Adrenal gland (tissue), 12 donors: ENCODE results near the gene ORM2. TPM values are rescaled to one million over a fixed set of nuclear protein-coding genes. Genes with fewer than 3 reads are reported as not detected.

Experiments used
- DNase-seq, 7 donors: peaks; one replicate each; pipeline ENCODE4 v3.0.0-alpha.2; 2019 to 2020
- H3K27ac ChIP-seq, 5 donors: fragments of 200-600 bp; sonication (generic) in 4 of 5; 1 replicate in 3 of 5; 2 replicates in 2 of 5; pipeline versions ENCODE4 v1.5.1 to v1.8.0; 2016 to 2020; ENCODE audit warnings: mild to moderate bottlenecking in 1 of 5
- H3K27me3 ChIP-seq: fragments of 200-600 bp; 2 replicates; pipeline ENCODE4 v1.8.0; 2021
- H3K36me3 ChIP-seq, 2 donors: fragments of 200-600 bp; replicated peaks in 1 of 2; 1 replicate in 1 of 2; 2 replicates in 1 of 2; pipeline versions ENCODE4 v1.5.1 to v1.8.0; 2018 to 2022
- H3K4me1 ChIP-seq, 2 donors: fragments of 200-600 bp; replicated peaks in 1 of 2; 1 replicate in 1 of 2; 2 replicates in 1 of 2; pipeline versions ENCODE4 v1.5.1 to v1.8.0; 2018 to 2021
- H3K4me3 ChIP-seq, 4 donors: fragments of 200-600 bp; sonication (generic) in 3 of 4; one replicate each; pipeline ENCODE4 v1.5.1; 2016 to 2018
- H3K9me3 ChIP-seq, 3 donors: fragments of 200-600 bp; sonication (generic) in 1 of 3; replicated peaks in 1 of 3; 1 replicate in 2 of 3; 2 replicates in 1 of 3; pipeline versions ENCODE4 v1.5.1 to v1.8.0; 2016 to 2021
- CTCF ChIP-seq, 6 experiments: fragments of 450-650 bp in 4 of 6; fragments of 200-600 bp in 2 of 6; sonication (generic) in 1 of 6; IDR thresholded peaks; 1 replicate in 5 of 6; 2 replicates in 1 of 6; pipeline versions ENCODE4 v1.5.1 to v1.8.0; 2016 to 2021; ENCODE audit warnings: antibody characterized with exemption in 6 of 6, mild to moderate bottlenecking in 2 of 6, moderate library complexity in 1 of 6
- POLR2A ChIP-seq, 2 donors: fragments of 450-650 bp; IDR thresholded peaks; one replicate each; pipeline ENCODE4 v1.6.1; 2017; ENCODE audit warnings: antibody characterized with exemption in 2 of 2, mild to moderate bottlenecking in 2 of 2, moderate library complexity in 1 of 2
- WGBS, 4 donors: extraction: QIAGEN DNeasy Blood & Tissue Kit in 2 of 4; methylation state at CpG; one replicate each; pipeline versions ENCODE4 v1.1.5 to v1.1.7; 2013 to 2017; 5-methylcytosine and 5-hydroxymethylcytosine counted together
- intact Hi-C, 2 donors: fragments of 100-400 bp; cut with DNase I; formaldehyde crosslinking; loops; one replicate each; pipeline versions ENCODE4 v1.14.1 to v1.15.0; 2022 to 2023
- polyA plus RNA-seq, 3 donors: library from polyadenylated mRNA; stranded (reverse); fragments of 200-250 nt in 2 of 3; fragments of 350-450 nt in 1 of 3; fragmentation: Illumina TruSeq in 1 of 3; extraction: RNeasy Lipid Tissue Mini Kit (QIAGEN cat#74804) in 1 of 3; gene quantifications; one replicate each; pipeline ENCODE4 v1.2.3, GENCODE V29; 2013 to 2014
- total RNA-seq, 9 donors: library from RNA; depleted of rRNA in 4 of 9; stranded (reverse); fragments of >200 nt in 4 of 9; fragments of 120-200 nt in 1 of 9; fragmentation: NEBNext Ultra II Directional in 1 of 9; extraction: Animal tissue kit (Norgen Biotek cat#: 25700) in 1 of 9; gene quantifications; one replicate each; pipeline versions ENCODE4 v1.1.0 to v1.2.4, GENCODE V29; 2013 to 2023
- donor health status: healthy with polysubstance abuse.
- donor health status: Bipolar disorder and iron deficiency.
- donor health status: DM: yes; HTN: yes; CAD: no.
- donor health status: DM: no; HTN: no; CAD: no.
- donor health status: DM: no; HTN: no; CAD: no.
- donor health status: DM: yes; HTN: yes; CAD: no.

The ORM2 gene
- total and polyA plus RNA-seq, 12 donors: 0.60 to 16.2 (median 1.8) TPM; not detected in 3

GRCh38 chr9:114313186-114313585, 16.5 kb upstream of the ORM2 start:
- H3K27ac ChIP-seq: no peak overlapping the region
- H3K27me3 ChIP-seq: no peaks in the 10 kb centered on the region
- peaks cover 0 to 5% of the 10 kb centered on the region in 2 donors for H3K36me3 ChIP-seq
- peak in 2 of 7 donors; percentile 0 to 4 for DNase-seq
- H3K9me3 ChIP-seq: no peaks in the 10 kb centered on the region
- intact Hi-C loops: no loop called here
- TF ChIP-seq POLR2A (IDR thresholded peaks at IDR 0.05): no peak
- no peak overlapping the region for H3K4me3 ChIP-seq
- no peaks in the 10 kb centered on the region for H3K4me1 ChIP-seq
- 86 to 90% (median 88%) methylated on average over 8 of the region's 8 CpGs for WGBS, 4 donors

GRCh38 chr9:114314256-114314867, 15.3 kb upstream of the ORM2 start:
- Histone ChIP-seq H3K4me1 (no peaks in the 10 kb centered on the region), H3K9me3 (no peaks in the 10 kb centered on the region), H3K27me3 (no peaks in the 10 kb centered on the region), H3K4me3 (no peak overlapping the region), H3K27ac (no peak overlapping the region), H3K36me3 (no peaks in the 10 kb centered on the region)
- intact Hi-C loops: no loop called here
- peak in 4 of 7 donors; percentile 1 to 25 (median 6) for DNase-seq
- 81 to 85% (median 84%) methylated on average over 7 of the region's 7 CpGs for WGBS, 4 donors
- no peak for TF ChIP-seq POLR2A (IDR thresholded peaks at IDR 0.05)
- no peak for TF ChIP-seq CTCF (IDR thresholded peaks at IDR 0.05)

GRCh38 chr9:114314881-114315722, 14.6 kb upstream of the ORM2 start:
- TF ChIP-seq POLR2A (IDR thresholded peaks at IDR 0.05): no peak
- no peak for TF ChIP-seq CTCF (IDR thresholded peaks at IDR 0.05)
- 83 to 88% (median 84%) methylated on average over 8 of the region's 8 CpGs for WGBS, 4 donors
- no peaks in the 10 kb centered on the region for H3K9me3 ChIP-seq
- intact Hi-C loops: no loop called here
- H3K4me1 ChIP-seq: no peaks in the 10 kb centered on the region
- DNase-seq: peak in 6 of 7 donors; percentile 8 to 44 (median 22)
- H3K27ac ChIP-seq: no peak overlapping the region
- H3K36me3 ChIP-seq: no peaks in the 10 kb centered on the region
- no peaks in the 10 kb centered on the region for H3K27me3 ChIP-seq
- no peak overlapping the region for H3K4me3 ChIP-seq

- peak in 3 of 7 donors; percentile 2 to 12 (median 2) for DNase-seq
- WGBS, 4 donors: 78 to 87% (median 80%) methylated on average over 8 of the region's 8 CpGs
- H3K27me3 ChIP-seq: no peaks in the 10 kb centered on the region
- no peaks in the 10 kb centered on the region for H3K36me3 ChIP-seq
- no peaks in the 10 kb centered on the region for H3K9me3 ChIP-seq
- H3K4me1 ChIP-seq: no peaks in the 10 kb centered on the region
- no peak overlapping the region for H3K27ac ChIP-seq
- TF ChIP-seq POLR2A (IDR thresholded peaks at IDR 0.05) (no peak), CTCF (IDR thresholded peaks at IDR 0.05) (no peak)
- intact Hi-C loops: no loop called here
- no peak overlapping the region for H3K4me3 ChIP-seq
Observed at GRCh38 chr9:114315723-114316363, 13.8 kb upstream of the ORM2 start.
